Activated T-cell treated with anti-CD3 and anti-CD28 coated beads, Interleukin-2, amount 50 U/mL, for 72 hours (primary cell): ENCODE measurements around the gene POTEG. TPM values are rescaled to one million over a fixed set of nuclear protein-coding genes. Genes with fewer than 3 reads are reported as not detected.
"Not testable (repeated sequence)": the region's sequence is repeated elsewhere in the genome, so short reads cannot be mapped to it uniquely, and the experiment has no call there.

ENCODE experiments used
- ATAC-seq, 2 donors: fragments of 150-1000 bp; cut with Tn5 transposase; replicated peaks in 1 of 2; 2 replicates each; pipeline ENCODE4 v1.10.0; 2021; ENCODE audit warnings: moderate library complexity in 2 of 2, mild to moderate bottlenecking in 1 of 2
- DNase-seq, 2 donors: peaks; one replicate each; pipeline ENCODE4 v3.0.0; 2021 to 2022; ENCODE audit warnings: mixed read lengths in 1 of 2
- H3K27ac Mint-ChIP-seq: one replicate; pipeline ENCODE4 v1.8.0; 2022; ENCODE audit warnings: mild to moderate bottlenecking, moderate library complexity, mixed read lengths
- H3K27me3 Mint-ChIP-seq: one replicate; pipeline ENCODE4 v1.8.0; 2022; ENCODE audit warnings: low read depth, mixed read lengths
- H3K36me3 Mint-ChIP-seq, 2 donors: one replicate each; pipeline ENCODE4 v1.8.0; 2022; ENCODE audit warnings: mixed read lengths in 2 of 2, mild to moderate bottlenecking in 1 of 2; ENCODE audit not compliant: insufficient read depth in 2 of 2
- H3K4me1 Mint-ChIP-seq: one replicate; pipeline ENCODE4 v1.8.0; 2022; ENCODE audit warnings: low read depth, mixed read lengths
- H3K4me3 Mint-ChIP-seq, 2 donors: one replicate each; pipeline ENCODE4 v1.8.0; 2022; ENCODE audit warnings: mild to moderate bottlenecking in 2 of 2, mixed read lengths in 2 of 2, moderate library complexity in 2 of 2
- H3K9me3 Mint-ChIP-seq, 2 donors: one replicate each; pipeline ENCODE4 v1.8.0; 2022; ENCODE audit warnings: mixed read lengths in 2 of 2
- total RNA-seq, 2 donors: library from RNA; stranded (reverse); gene quantifications; one replicate each; pipeline ENCODE4 v1.2.3, GENCODE V29; 2022

Gene POTEG
- total RNA-seq: not detected

GRCh38 chr14:19434241-19434640 is at the start of gene POTEG:
TSS of gene POTEG (minus strand) at chr14:19434341. CDS start at chr14:19434289, 52 bp downstream.
- not testable (repeated sequence) for H3K27me3 Mint-ChIP-seq, H3K27ac Mint-ChIP-seq, ATAC-seq

GRCh38 chr14:19482093-19482492 is 48.0 kb upstream of the POTEG start:
- H3K9me3 Mint-ChIP-seq, H3K4me1 Mint-ChIP-seq, H3K27ac Mint-ChIP-seq, ATAC-seq, H3K36me3 Mint-ChIP-seq, H3K27me3 Mint-ChIP-seq, H3K4me3 Mint-ChIP-seq, DNase-seq: not testable (repeated sequence)

More at GRCh38 chr14:19434241-19434640, at the start of gene POTEG:
- not testable (repeated sequence) for H3K4me1 Mint-ChIP-seq, H3K36me3 Mint-ChIP-seq, H3K9me3 Mint-ChIP-seq, DNase-seq, H3K4me3 Mint-ChIP-seq

GRCh38 chr14:19481421-19481820 is 47.3 kb upstream of the POTEG start:
- not testable (repeated sequence) for H3K27ac Mint-ChIP-seq, H3K4me3 Mint-ChIP-seq, DNase-seq, H3K27me3 Mint-ChIP-seq, H3K36me3 Mint-ChIP-seq, ATAC-seq, H3K9me3 Mint-ChIP-seq, H3K4me1 Mint-ChIP-seq

GRCh38 chr14:19480491-19480890 is 46.4 kb upstream of the POTEG start:
- not testable (repeated sequence) for H3K27ac Mint-ChIP-seq, H3K27me3 Mint-ChIP-seq, H3K9me3 Mint-ChIP-seq, H3K36me3 Mint-ChIP-seq, H3K4me3 Mint-ChIP-seq, H3K4me1 Mint-ChIP-seq, ATAC-seq, DNase-seq

GRCh38 chr14:19445761-19446160 is 11.6 kb upstream of the POTEG start:
- not testable (repeated sequence) for H3K4me3 Mint-ChIP-seq, H3K36me3 Mint-ChIP-seq, DNase-seq, ATAC-seq, H3K4me1 Mint-ChIP-seq, H3K27ac Mint-ChIP-seq, H3K9me3 Mint-ChIP-seq, H3K27me3 Mint-ChIP-seq

GRCh38 chr14:19439826-19440225 is 5.7 kb upstream of the POTEG start:
- not testable (repeated sequence) for H3K27ac Mint-ChIP-seq, H3K9me3 Mint-ChIP-seq

GRCh38 chr14:19439219-19439618 is 5.1 kb upstream of the POTEG start:
- H3K27ac Mint-ChIP-seq, ATAC-seq, H3K4me1 Mint-ChIP-seq, H3K36me3 Mint-ChIP-seq, H3K9me3 Mint-ChIP-seq, H3K4me3 Mint-ChIP-seq, DNase-seq, H3K27me3 Mint-ChIP-seq: not testable (repeated sequence)

More at GRCh38 chr14:19439826-19440225, 5.7 kb upstream of the POTEG start:
- not testable (repeated sequence) for H3K4me3 Mint-ChIP-seq, H3K36me3 Mint-ChIP-seq, H3K4me1 Mint-ChIP-seq, ATAC-seq, DNase-seq, H3K27me3 Mint-ChIP-seq

- H3K9me3 Mint-ChIP-seq, ATAC-seq, H3K27ac Mint-ChIP-seq, H3K4me3 Mint-ChIP-seq, H3K27me3 Mint-ChIP-seq, H3K4me1 Mint-ChIP-seq, DNase-seq, H3K36me3 Mint-ChIP-seq: not testable (repeated sequence)
Observed at GRCh38 chr14:19437126-19437443, 2.9 kb upstream of the POTEG start.

GRCh38 chr14:19436311-19437125 is 2.4 kb upstream of the POTEG start:
- H3K36me3 Mint-ChIP-seq, H3K27ac Mint-ChIP-seq, H3K27me3 Mint-ChIP-seq, H3K9me3 Mint-ChIP-seq, DNase-seq, H3K4me1 Mint-ChIP-seq, H3K4me3 Mint-ChIP-seq, ATAC-seq: not testable (repeated sequence)

GRCh38 chr14:19435852-19436251 is 1.7 kb upstream of the POTEG start:
- H3K4me1 Mint-ChIP-seq, H3K27me3 Mint-ChIP-seq, H3K4me3 Mint-ChIP-seq, H3K9me3 Mint-ChIP-seq, DNase-seq, ATAC-seq, H3K27ac Mint-ChIP-seq, H3K36me3 Mint-ChIP-seq: not testable (repeated sequence)

GRCh38 chr14:19434891-19435290 is 750 bp upstream of the POTEG start:
- H3K4me1 Mint-ChIP-seq, H3K36me3 Mint-ChIP-seq, ATAC-seq, DNase-seq, H3K4me3 Mint-ChIP-seq, H3K27ac Mint-ChIP-seq, H3K27me3 Mint-ChIP-seq, H3K9me3 Mint-ChIP-seq: not testable (repeated sequence)

- H3K27me3 Mint-ChIP-seq, ATAC-seq, H3K27ac Mint-ChIP-seq, H3K9me3 Mint-ChIP-seq, DNase-seq, H3K4me3 Mint-ChIP-seq, H3K4me1 Mint-ChIP-seq, H3K36me3 Mint-ChIP-seq: not testable (repeated sequence)
Observed at GRCh38 chr14:19433765-19434164, 376 bp downstream of the POTEG start.

- DNase-seq, H3K4me3 Mint-ChIP-seq, H3K27me3 Mint-ChIP-seq, H3K9me3 Mint-ChIP-seq, ATAC-seq, H3K36me3 Mint-ChIP-seq, H3K27ac Mint-ChIP-seq, H3K4me1 Mint-ChIP-seq: not testable (repeated sequence)
Observed at GRCh38 chr14:19408519-19408918, 25.6 kb downstream of the POTEG start.

GRCh38 chr14:19402097-19402496 is 32.0 kb downstream of the POTEG start:
- not testable (repeated sequence) for H3K27me3 Mint-ChIP-seq, ATAC-seq, H3K36me3 Mint-ChIP-seq, H3K9me3 Mint-ChIP-seq, H3K27ac Mint-ChIP-seq, H3K4me3 Mint-ChIP-seq, H3K4me1 Mint-ChIP-seq, DNase-seq
